Fibroblast of skin of left biceps (primary cell): ENCODE data around the gene ZNF79.

ENCODE experiments used
- DNase-seq, 2 experiments: peaks; one replicate each; pipeline ENCODE4 v3.0.0-alpha.2; 2013; ENCODE audit warnings: low read depth in 2 of 2

Gene ZNF79

DNA sequence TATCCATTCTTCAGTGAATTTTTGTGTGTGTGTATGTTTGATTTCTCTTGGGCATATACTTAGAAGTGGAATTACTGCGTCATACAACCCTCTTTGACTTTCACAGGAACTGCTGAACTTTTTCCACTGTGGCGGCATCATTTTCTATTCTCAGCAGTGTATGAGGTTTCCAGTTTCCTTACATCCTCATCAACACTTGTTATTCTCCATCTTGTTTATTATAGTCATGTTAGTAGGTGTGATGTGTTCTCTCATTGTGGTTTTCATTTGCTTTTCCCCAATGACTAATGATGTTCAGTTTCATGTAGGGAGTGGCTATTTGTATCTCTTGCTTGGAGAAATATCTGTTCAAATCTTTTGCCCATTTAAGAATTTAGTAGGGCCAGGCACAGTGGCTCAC lies 2.6 kb downstream of the ZNF79 start:
- no peak for DNase-seq

DNA sequence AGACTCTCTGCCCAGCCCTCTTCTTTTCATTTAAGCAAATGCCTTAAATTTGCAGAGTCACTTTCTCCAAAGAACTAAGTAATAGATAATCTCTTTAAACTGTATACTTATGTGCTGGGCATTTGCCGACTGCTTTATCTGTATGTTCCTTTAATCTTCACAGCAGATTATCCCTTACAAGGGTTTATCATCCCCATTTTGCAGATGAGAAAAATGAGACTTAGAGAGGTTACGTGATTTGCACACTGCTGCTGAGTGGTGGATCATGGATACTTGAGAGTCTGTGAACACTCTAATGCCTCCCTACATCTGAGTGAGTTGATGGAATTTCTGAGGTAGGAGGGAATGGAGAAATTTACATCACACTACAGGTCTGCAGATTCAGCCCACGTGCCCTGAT lies 4.2 kb downstream of the ZNF79 start:
- no peak for DNase-seq

DNA sequence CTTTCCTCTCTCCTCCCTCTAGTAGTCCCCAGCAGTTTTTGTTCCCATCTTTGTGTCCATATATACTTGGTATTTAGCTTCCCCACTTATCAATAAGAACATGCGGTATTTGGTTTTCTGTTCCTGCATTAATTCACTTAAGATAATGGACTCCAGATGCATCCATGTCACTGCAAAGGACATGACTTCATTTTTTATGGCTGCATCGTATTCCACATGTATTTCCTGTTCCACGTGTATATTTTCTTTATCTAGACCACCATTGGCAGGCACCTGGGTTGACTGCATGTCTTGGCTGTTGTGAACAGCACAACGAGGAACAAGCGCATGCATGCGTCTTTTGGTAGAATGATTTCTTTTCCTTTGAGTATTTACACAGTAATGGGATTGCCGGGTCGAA lies 6.2 kb downstream of the ZNF79 start:
- no peak for DNase-seq

DNA sequence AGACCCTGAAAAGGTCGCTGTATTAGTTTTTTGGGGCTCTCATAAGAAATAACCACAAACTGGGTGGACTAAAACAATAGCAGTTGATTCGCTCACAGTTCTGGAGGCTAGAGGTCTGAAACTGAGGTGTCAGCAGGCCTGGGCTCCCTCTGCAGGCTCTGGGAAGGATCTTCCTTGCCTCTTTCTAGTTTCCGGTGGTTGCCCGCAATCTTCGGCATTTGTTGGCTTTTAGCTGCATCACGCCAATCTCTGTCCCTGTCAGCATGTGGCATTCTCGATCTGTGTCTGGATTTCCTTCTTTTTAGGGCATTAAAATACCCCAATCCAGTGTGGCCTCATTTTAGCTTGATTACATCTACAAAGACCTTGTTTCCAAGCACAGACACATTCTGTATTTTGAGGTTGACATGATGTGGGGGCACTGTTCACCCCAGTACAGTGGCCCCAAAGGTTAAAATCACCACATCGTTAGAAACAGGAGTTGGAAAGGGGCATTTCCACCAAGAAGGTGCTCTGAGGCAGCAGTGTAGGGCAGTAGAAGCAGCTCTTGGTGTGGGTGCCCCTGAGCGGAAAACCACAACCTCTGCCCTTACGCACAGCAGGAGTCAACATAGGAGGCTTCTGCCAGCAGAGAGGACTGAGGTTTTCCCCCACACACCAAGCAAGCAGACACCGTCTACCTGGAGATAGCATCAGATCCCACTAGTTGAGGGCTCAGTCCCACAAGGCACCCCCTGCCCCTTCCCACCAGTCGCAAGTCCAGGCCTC lies 13.5 kb downstream of the ZNF79 start:
- DNase-seq: no peak

DNA sequence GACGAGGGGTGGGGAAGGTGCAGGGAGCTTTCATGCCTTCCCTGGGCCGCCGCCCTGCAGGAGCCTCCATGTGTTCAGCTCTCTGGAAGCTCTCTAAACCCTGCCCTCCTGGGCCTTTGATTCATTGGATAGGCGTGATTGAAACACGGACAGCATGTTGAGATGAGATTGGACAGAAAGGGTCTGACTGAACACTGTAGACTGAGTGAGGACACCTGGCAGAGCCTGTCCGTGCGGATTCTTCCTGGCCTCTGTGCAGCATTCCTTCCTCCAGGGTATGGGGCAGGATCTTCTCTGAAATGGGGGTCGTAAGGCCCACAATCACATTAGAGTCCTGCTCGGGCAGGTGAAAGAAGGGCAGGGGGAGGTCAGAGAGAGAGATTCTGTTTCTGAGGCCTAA lies 14.2 kb downstream of the ZNF79 start:
- DNase-seq: no peak

DNA sequence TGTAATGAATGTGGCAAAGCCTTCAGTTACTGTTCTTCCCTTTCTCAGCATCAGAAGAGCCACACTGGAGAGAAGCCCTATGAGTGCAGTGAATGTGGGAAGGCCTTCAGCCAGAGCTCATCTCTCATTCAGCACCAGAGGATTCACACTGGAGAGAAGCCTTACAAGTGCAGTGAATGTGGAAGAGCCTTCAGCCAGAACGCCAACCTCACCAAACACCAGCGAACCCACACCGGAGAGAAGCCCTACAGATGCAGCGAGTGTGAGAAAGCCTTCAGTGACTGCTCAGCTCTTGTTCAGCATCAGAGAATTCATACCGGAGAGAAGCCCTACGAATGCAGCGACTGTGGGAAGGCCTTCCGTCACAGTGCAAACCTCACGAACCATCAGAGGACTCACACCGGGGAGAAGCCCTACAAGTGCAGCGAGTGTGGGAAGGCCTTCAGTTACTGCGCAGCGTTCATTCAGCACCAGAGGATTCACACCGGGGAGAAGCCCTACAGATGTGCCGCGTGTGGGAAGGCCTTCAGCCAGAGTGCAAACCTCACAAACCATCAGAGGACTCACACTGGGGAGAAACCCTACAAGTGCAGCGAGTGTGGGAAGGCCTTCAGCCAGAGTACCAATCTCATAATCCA lies 20.2 kb downstream of the ZNF79 start:
- no peak for DNase-seq

DNA sequence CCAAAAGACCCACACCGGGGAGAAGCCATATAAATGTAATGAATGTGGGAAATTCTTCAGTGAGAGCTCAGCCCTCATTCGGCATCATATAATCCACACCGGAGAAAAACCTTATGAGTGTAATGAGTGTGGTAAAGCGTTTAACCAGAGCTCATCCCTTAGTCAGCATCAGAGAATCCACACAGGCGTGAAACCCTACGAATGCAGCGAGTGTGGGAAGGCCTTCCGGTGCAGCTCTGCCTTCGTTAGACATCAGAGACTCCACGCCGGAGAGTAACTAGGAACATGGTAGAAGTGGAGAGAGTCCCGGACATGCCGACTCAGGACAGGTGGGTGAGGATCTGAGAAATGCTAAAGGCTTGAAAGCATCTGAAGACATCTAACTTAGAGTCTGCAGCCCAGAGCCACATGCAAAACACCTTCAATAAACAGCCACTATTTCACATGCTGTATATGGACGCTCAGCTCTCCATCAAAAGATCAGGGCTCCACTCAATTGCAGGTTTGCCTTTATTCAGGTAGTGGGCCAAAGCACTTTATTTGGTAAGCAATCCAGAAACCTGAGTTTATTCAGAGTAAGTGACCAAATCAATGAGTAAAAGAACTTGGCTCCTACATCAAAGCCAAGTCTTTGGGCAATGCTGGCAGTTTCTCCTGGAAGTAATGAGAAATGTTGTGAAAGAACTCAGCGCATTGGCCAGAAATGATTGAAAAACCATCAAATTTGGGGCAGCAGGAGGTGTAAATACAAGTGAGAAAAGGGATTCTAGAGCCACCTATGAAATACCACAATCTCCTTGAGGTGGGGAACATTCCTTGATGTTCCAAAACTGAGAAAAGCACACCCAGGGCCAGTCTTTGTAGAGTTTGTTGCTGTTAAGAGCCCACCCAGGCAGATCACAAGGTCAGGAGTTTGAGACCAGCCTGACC lies 21.0 kb downstream of the ZNF79 start:
- DNase-seq: no peak

DNA sequence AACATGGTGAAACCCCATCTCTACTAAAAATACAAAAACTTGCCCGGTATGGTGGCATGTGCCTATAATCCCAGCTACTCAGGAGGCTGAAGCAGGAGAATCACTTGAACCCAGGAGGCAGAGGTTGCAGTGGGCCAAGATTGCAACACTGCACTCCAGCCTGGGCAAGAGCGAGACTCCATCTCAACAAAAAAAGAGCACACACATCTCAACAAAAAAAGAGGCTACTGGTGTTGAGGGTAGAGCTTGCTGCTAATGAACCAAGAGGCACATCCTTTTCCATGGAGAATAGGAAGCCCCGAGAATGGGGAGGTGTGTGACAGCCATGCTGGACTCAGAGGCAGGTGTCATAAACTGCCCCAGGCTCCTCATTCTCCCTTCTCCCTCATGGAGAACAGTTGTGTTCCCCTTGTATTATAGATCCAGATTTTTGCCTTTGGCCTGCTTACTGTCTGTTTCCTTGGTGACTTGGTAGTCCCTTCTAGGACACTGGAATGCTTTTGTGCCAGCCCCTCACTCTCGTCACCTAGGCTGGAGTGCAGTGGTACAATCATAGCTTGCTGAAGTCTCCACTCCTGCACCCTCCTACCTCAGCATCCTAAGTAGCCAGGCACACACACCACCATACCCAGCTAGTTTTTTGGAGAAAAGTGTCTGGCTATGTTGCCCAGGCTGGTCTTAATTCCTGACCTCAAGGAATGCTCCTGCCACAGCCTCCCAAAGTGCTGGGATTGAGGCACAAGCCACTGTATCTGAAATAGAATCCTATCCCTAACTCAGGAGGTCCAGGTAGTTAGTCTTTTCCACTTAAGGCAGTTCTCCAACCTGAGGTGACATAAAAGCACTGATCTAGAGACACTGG lies 21.9 kb downstream of the ZNF79 start:
- no peak for DNase-seq

DNA sequence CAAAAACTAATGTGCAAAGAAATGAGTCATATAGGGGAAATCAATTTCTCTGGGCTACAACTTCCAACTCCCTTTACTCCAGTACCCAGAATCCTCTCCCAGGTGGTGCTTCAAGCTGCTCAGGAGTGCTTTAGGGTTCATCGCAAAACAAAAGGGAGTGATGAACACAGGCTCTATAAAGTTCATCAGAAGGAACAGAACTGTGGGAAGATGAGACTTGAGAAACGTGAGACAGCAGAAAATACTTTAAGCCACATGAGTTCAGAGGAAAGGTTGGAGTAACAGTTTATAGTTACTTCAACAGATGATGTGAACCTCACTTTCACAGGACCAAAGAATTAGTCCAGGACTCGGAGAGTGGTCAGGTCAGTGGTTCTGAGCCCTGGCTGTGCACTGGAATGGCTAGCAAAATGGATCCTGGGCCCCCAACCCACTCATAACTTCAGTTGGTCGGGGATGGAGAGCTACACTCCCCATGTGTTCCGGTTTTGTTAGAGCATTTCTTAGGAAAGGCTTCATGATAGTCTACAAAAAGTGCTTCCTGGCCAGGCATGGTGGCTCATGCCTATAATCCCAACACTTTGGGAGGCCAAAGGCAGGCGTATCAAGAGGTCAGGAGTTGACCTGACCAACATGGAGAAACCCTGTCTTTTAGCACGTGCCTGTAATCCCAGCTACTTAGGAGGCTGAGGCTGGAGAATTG lies 22.7 kb downstream of the ZNF79 start:
- DNase-seq: no peak

DNA sequence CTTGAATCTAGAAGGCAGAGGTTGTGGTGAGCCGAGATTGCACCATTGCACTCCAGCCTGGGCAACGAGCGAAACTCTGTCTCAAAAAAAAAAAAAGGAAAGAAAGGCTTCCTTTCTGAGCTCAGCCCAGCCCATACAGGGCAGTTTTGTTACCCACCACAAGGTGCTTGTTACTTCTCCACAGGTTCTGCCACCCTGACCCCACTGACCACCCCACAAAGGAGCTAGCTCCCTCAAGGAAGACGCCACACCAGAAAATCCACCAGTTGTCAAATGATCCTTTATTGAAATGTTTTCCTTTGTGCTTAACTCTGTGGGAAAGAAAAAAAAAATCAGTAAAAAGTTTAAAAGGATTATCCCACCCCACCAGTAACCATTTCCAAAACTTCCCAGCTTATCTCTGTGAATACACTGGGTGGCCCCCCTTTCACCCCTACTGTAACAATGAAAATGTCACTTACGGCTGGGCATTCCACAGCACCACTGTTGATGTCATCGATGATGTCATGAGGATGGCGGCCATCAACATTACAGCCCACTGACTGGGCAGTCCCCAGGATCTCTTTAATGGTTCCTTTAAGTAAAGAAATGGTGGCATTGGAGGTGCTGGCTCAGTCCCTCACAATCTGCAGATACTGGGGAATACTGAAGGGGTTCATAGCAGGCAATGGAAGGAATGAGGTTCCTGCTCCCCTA lies 23.4 kb downstream of the ZNF79 start:
- DNase-seq: no peak

DNA sequence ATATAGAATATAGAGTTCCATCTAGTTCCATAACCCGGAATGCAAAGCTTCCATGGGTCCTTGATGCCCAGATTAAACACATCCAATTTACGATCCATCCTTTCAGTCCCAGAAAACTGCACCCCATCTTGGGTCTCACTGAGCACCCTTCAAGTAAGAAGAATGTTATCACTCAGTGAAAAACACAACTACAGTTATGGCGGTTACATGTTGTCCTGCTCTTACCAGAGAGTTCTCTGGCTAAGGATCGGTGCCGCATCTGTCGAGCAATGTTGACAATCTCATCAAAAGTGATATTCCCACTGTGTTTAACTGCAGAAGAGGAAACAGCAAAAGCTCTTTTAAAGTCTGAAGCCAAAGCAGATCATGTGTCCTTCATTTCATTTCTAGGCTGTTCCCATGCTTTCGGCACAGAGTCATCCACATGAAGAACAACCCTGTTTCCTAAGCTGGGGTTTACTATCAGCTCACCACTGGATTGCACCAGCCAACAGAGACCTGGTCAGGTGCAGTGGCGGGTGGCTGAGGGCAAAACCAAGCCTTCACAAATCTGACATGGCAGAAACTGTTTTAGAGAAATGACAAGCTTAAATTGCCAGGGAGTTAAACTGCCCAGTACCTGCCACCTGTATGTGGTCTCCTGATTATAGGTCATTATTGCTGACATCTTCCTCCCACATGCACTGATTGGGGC lies 24.1 kb downstream of the ZNF79 start:
- no peak for DNase-seq

DNA sequence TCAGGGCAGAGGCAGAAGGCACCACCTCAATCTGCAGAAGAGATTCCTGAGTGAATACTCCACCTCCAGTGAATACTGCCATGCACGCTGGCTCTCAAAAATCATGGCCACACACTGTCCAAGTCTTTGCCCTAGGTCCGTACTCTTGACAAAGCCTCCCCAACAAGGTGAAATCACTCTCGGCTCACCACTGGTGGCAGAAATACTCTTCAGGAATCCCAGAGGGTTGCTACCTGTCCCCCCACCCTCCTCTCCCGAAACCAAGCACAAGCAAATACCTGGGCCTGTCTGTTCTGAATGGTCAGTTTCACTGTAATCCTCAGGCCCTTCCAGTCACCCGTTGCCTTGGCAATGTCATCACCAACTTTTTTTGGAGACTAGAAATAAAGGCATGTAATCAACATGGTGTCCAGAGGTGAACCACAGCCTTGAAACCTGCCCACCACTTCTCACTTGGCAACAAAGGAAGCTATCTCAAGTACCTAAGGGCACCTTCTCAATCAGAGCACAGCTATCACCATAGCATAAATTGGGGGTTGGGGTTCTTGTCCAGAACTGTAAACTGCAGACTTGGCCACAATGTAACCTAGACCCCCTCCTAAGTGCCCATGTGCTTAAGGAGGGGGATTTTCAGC lies 25.3 kb downstream of the ZNF79 start:
- no peak for DNase-seq

DNA sequence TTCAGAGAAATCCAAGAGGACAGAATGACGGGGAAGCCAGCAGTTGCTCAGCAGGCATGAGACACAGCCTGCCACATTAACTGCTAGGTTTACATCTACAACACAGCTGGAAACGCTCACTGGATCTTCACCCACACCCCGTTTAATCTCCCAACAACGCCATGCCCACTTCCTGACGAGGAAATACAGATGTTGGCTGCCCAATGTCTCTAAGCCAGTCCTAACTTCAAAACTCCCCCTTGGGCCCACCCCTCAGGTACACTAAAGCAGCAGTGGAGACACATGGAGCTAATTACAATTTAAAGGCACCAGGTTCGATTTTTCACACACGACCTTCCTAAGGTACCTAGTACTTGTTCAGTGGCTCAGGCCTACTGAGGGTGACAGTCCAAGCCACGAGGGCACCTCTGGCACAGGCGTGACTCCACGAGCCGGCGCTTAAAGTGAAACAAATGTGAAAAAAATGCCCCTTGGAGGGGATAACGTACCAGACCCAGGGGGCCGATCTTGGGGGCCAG lies 26.1 kb downstream of the ZNF79 start:
- DNase-seq: no peak

DNA sequence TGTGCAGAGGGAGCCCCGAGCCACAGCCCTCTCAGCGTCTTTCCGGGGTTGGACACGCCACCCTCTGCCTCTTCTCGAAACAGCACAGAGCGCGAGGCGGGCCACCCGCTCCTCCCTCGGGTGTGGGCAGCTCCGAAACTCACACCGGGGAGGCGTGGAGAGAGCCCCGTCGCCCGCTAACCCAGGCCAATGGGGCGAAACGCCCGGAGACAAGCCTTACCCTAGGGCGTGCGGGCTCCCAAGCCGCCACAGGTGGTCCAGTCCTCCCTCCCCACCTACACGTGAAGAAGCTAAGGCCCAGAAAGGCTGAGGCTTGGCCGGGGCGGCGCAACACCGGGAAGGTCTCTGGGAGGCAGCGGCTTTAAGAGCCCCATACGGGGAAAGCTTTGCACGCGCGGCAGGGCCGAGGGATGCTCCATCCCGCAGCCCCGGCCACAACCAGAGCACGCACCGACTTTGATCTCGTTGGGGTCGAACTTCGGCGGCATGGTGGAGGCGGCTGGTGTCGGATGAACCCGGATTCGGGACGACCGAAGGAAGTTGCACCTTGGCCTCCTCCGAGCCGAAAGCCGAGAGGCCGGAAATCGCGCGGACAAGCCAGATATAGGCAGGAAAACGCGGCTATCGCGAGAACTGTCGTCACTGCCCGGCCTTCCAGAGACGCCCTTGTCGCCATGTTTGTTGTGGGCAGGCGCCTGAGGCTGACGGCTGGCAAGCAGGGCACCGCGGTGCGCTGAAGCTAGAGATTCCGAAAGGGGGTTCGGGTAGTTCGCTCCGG lies 26.8 kb downstream of the ZNF79 start, which contains the start of the genes LRSAM1 and RPL12:
LRSAM1 (plus strand) TSS at position 681 of the 778 bp plus-strand sequence. CDS start 3,018 bp downstream, outside the sequence.
RPL12 (minus strand) TSS at position 577 of the 778 bp plus-strand sequence; CDS start at position 488, 89 bp downstream.
- DNase-seq: peak; percentile 85 to 87

DNA sequence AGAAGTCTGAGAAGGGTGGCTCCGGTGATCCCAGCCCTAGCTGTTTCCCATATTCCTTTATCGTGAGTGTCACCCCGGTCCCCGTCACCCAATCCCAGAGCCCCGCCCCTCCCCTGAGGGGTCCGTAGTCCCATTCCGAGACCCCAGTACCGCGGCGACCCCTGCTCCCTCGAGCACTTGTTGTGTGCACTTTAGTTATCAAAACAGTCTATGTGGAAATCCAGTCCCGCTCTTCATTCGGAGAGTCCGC lies 27.4 kb downstream of the ZNF79 start:
- no peak for DNase-seq

DNA sequence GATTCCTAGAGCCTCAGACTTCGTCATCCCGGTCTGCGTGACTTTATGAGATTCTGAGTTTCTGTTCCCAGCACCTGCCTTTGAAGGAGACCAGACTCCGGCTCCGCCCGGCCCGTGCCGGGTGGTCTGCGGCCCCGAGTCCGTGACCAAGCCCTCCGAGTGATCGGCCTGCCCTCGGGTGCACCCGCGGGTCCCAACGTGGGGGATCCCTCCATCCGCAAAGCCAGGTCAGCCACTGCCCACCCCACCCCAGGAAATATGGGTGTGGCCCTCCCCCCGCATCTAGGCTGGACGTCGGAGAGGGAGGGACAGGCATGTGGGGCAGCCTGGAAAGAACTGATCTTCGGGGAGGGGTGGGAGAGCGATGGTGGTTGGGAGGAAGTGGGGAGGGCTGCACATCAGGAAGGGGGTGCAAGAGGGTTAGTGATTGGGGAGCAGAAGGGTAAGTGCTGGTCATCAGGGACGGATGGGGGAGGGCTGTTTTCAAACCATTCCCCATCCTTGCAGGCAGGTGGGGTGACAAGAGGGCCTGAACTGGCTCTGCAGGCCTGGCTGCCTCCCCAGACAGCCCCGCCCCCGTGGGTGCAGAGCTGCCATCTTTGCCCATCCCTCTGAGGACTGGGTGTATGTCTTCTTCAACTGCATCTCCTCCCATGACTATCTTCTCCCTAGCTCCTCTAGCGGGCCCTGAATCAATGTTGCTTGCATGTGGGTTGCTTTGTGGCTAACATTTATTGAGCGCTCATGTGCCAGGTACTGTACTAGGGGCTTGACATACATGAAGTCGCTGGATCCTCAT lies 27.9 kb downstream of the ZNF79 start:
- no peak for DNase-seq

DNA sequence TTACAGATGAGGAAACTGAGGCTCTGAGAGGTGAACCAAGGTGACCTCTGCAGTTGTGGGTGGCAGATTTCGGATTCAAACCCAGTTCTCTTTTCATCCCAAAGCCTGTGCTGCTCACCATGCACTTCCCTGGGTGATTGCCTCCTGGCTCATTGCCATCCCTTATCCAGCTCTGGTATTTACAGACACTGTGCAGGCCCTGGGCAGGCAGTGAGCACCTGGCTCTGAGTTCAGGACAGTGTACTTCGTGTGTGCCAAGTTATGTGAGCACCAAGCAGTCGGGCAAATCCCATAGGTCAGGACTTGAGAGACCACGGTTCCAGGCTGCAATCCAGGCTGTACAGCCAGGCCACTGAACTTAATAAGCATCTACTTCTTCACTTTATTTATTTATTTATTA lies 28.5 kb downstream of the ZNF79 start:
- DNase-seq: no peak
